Measurements from ENCODE around the gene GALNT17. TPM values are rescaled to one million over a fixed set of nuclear protein-coding genes. Genes with fewer than 3 reads are reported as not detected.

The GALNT17 gene
- total RNA-seq, 1 experiment from 2014 or later, result not detected

- no peaks in the 10 kb centered on the region for H3K27me3 ChIP-seq (ENCODE audit: low read length)
- no peaks in the 10 kb centered on the region for H3K36me3 ChIP-seq (ENCODE audit: low read depth, low read length)
- no peak overlapping the region for H3K4me2 ChIP-seq (ENCODE audit: low read length)
- no peaks in the 10 kb centered on the region for H3K79me2 ChIP-seq (ENCODE audit: low read length)
- no peak overlapping the region for H2AFZ ChIP-seq (ENCODE audit: low read length)
- TF ChIP-seq EZH2 (IDR thresholded peaks at IDR 0.05; ENCODE audit: low read length, unreplicated experiment), result no peak
- intact Hi-C loops (cut with micrococcal nuclease), result no loop called here
- POLR2A ChIA-PET (ENCODE audit: unreplicated experiment), result no interaction called here
- H3K9me2 ChIP-seq (replicated peaks; ENCODE audit: low read length), result no peaks in the 10 kb centered on the region
- H4K20me1 ChIP-seq (ENCODE audit: low read length), result no peaks in the 10 kb centered on the region
- no peak overlapping the region for H3K4me3 ChIP-seq (ENCODE audit: low read length)
- DNase-seq (no peak), ATAC-seq (no peak)
- no peak overlapping the region for H3K27ac ChIP-seq (ENCODE audit: low read length)
- no peaks in the 10 kb centered on the region for H3K9me3 ChIP-seq (ENCODE audit: low read length)
- no peaks in the 10 kb centered on the region for H3K4me1 ChIP-seq (ENCODE audit: insufficient read depth, low read length)
- BruUV-seq (replicated peaks), result no TSS peak
- H3F3A ChIP-seq (ENCODE audit: low read length, unreplicated experiment), result no peaks in the 10 kb centered on the region
- CTCF ChIA-PET, result no interaction called here
- H3K9ac ChIP-seq (ENCODE audit: low read length), result no peak overlapping the region
These were observed 298.3 kb downstream of the GALNT17 start for GRCh38 chr7:71430246-71430645.

- no TSS peak for BruUV-seq (replicated peaks)
- intact Hi-C loops (cut with micrococcal nuclease), result no loop called here
- Histone ChIP-seq H2AFZ (ENCODE audit: low read length) (no peak overlapping the region), H3K9ac (ENCODE audit: low read length) (no peak overlapping the region), H3F3A (ENCODE audit: low read length, unreplicated experiment) (no peaks in the 10 kb centered on the region), H3K36me3 (ENCODE audit: low read depth, low read length) (no peaks in the 10 kb centered on the region), H3K9me2 (replicated peaks; ENCODE audit: low read length) (no peaks in the 10 kb centered on the region), H3K4me1 (ENCODE audit: insufficient read depth, low read length) (no peaks in the 10 kb centered on the region), H4K20me1 (ENCODE audit: low read length) (no peaks in the 10 kb centered on the region), H3K79me2 (ENCODE audit: low read length) (no peaks in the 10 kb centered on the region), H3K27me3 (ENCODE audit: low read length) (no peaks in the 10 kb centered on the region), H3K4me3 (ENCODE audit: low read length) (no peak overlapping the region), H3K27ac (ENCODE audit: low read length) (no peak overlapping the region), H3K4me2 (ENCODE audit: low read length) (no peak overlapping the region), H3K9me3 (ENCODE audit: low read length) (0 out of 2 replicates have a peak, but pooled peaks cover 4% of the 10 kb centered on the region)
- CTCF ChIA-PET, result no interaction called here
- no peak for DNase-seq
- POLR2A ChIA-PET (ENCODE audit: unreplicated experiment), result no interaction called here
- TF ChIP-seq EZH2phosphoT487 (IDR thresholded peaks at IDR 0.05; ENCODE audit: borderline replicate concordance, low read length), result no peak
- TF ChIP-seq EZH2 (IDR thresholded peaks at IDR 0.05; ENCODE audit: low read length, unreplicated experiment), result no peak
- TF ChIP-seq CTCF (conservative IDR thresholded peaks at IDR 0.05; ENCODE audit: low read depth, low read length), result no peak
- no peak for ATAC-seq
These were observed 307.4 kb downstream of the GALNT17 start for GRCh38 chr7:71439321-71439720.

- intact Hi-C loops (cut with micrococcal nuclease), result no loop called here
- no peaks in the 10 kb centered on the region for H3K9me3 ChIP-seq (ENCODE audit: low read length)
- no peak for ATAC-seq
- no peaks in the 10 kb centered on the region for H4K20me1 ChIP-seq (ENCODE audit: low read length)
- H3K4me3 ChIP-seq (ENCODE audit: low read length), result no peak overlapping the region
- H3F3A ChIP-seq (ENCODE audit: low read length, unreplicated experiment), result no peaks in the 10 kb centered on the region
- CTCF ChIA-PET, result no interaction called here
- no peak overlapping the region for H3K4me2 ChIP-seq (ENCODE audit: low read length)
- no peaks in the 10 kb centered on the region for H3K27me3 ChIP-seq (ENCODE audit: low read length)
- no peaks in the 10 kb centered on the region for H3K79me2 ChIP-seq (ENCODE audit: low read length)
- no peak overlapping the region for H2AFZ ChIP-seq (ENCODE audit: low read length)
- no peak for DNase-seq
- no peak for TF ChIP-seq EZH2phosphoT487 (IDR thresholded peaks at IDR 0.05; ENCODE audit: borderline replicate concordance, low read length)
- no peak for TF ChIP-seq CTCF (conservative IDR thresholded peaks at IDR 0.05; ENCODE audit: low read depth, low read length)
- no peak for TF ChIP-seq EZH2 (IDR thresholded peaks at IDR 0.05; ENCODE audit: low read length, unreplicated experiment)
- H3K9ac ChIP-seq (ENCODE audit: low read length), result no peak overlapping the region
- no peak overlapping the region for H3K27ac ChIP-seq (ENCODE audit: low read length)
- BruUV-seq (replicated peaks), result no TSS peak
- no peaks in the 10 kb centered on the region for H3K9me2 ChIP-seq (replicated peaks; ENCODE audit: low read length)
- H3K4me1 ChIP-seq (ENCODE audit: insufficient read depth, low read length), result no peaks in the 10 kb centered on the region
- no peaks in the 10 kb centered on the region for H3K36me3 ChIP-seq (ENCODE audit: low read depth, low read length)
- POLR2A ChIA-PET (ENCODE audit: unreplicated experiment), result no interaction called here
These were observed 310.7 kb downstream of the GALNT17 start for GRCh38 chr7:71442492-71443190.
